T-helper 2 cell treated with Interferon-gamma antibody and Interleukin-4, amounts not matched to agents 100 ng/mL and 5 ng/mL, for 36 hours (primary cell): Measurements from ENCODE around the gene TRIM14. TPM values are rescaled to one million over a fixed set of nuclear protein-coding genes. Genes with fewer than 3 reads are reported as not detected.

Experiments used
- intact Hi-C: fragments of 100-400 bp; cut with micrococcal nuclease; formaldehyde crosslinking; loops from one replicate; pipeline ENCODE4 v1.15.1; 2023
- total RNA-seq: library from RNA; stranded (reverse); gene quantifications from 2 replicates; pipeline ENCODE4 v1.2.3, GENCODE V29; 2022

Gene TRIM14
- total RNA-seq, result 87.0 and 88.5 TPM in 2 replicates

GRCh38 chr9:98118640-98119601 is at the start of gene TRIM14:
TRIM14 (minus strand) TSS chr9:98119222; CDS start chr9:98119188, 34 bp downstream.
- intact Hi-C loops, result loop anchor here (1.0 to 5.0 kb wide), 8 partner anchors 11 to 196 kb away; partner anchors contain the start of genes CORO2A, HEMGN, TBC1D2 and TRMO

- intact Hi-C loops, result no loop called here
Measured at GRCh38 chr9:98168153-98168780, 49.2 kb upstream of the TRIM14 start.

DNA sequence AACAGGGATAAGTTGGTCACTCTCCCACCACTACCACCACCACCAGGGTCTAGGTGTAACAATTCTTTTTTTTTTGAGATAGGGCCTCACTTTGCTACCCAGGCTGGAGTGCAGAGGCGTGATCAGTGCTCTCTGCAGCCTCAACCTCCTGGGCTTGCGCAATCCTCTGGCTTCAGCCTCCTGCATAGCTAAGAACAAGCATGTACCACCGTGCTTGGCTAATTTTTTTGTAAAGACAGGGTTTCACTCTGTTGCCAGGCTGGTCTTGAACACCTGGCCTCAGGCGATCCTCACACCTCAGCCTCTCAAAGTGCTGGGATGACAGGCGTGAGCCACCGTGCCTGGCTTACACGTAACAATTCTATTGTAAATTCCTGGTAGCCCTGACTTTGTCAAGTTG is 45.9 kb upstream of the TRIM14 start:
- intact Hi-C loops, result no loop called here

DNA sequence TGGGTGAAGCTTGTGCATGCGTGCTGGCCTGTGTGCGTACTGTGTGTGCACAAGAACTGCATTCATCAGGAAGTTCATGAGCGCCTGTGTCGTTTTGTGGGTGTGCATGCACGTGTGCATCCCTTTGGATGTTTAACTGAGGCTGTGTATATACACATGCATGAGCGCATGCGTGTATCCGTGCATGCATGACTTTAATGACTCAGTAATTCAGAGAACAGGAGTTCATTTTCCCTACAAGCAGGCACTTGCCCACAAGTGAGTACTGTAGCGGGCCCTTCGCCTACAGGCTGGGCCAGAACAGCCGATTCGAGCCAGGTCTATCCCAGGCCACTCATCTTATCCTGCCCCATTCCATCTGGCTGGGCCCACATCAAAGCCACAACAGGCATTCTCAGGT is 43.6 kb upstream of the TRIM14 start:
- intact Hi-C loops, result no loop called here

- intact Hi-C loops, result no loop called here
Measured at GRCh38 chr9:98161851-98162250, 42.8 kb upstream of the TRIM14 start.

GRCh38 chr9:98159790-98160189 is 40.8 kb upstream of the TRIM14 start:
- intact Hi-C loops, result no loop called here

- intact Hi-C loops, result no loop called here
Measured at GRCh38 chr9:98159301-98159700, 40.3 kb upstream of the TRIM14 start.

DNA sequence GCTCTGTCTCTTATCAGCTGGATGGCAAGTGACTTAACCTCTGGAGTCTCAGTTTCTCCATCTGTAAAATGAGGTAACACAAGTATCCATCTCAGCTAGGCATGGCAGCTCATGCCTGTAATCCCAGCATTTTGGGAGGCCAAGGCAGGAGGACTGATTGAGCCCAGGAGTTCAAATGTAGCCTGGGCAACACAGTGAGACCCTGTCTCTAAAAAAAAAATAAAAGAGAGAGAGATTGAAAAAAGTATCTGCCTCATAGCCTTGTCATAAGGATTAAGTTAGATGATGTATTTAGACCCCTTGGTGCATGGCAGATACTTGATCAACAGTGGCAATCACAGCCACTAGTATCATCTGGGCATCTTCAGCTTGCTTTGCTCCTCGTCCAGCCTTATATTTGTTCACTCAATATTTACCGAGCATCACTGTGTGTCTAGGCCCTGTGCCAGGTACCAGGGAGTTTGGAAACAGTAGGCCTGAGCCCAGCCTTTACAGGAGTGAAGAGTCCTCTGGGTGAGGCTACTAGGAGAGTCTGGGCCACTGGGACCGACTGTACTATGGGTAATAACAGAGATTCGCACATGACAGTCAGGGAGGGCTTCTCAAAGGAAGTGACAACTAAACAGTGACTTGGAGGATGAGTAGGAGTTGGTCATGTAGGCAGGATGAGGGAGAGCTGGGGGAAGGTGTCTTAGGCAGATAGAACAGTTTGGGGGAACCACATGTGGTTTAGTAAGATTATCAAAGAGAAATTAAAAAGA is 39.2 kb upstream of the TRIM14 start:
- intact Hi-C loops, result no loop called here

GRCh38 chr9:98157372-98157771 is 38.4 kb upstream of the TRIM14 start:
- intact Hi-C loops, result no loop called here

DNA sequence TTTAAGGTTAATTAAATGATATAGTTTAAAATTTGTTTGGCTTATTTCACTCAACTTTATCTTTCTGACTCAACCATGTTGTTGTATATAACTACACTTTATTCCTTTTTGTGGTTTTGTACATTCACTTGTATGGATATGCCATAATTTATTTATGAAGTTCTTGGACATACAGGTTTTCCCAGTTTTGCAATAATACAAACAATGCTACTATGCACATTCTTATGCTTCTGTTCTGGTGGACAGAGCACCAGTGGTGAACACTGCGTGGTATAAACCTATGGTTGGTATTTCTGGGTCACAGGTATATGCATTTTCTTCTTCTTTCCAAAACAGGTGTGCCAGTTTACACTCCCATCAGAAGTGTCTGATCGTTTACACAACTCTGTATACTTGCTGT is 35.7 kb upstream of the TRIM14 start:
- intact Hi-C loops, result no loop called here

DNA sequence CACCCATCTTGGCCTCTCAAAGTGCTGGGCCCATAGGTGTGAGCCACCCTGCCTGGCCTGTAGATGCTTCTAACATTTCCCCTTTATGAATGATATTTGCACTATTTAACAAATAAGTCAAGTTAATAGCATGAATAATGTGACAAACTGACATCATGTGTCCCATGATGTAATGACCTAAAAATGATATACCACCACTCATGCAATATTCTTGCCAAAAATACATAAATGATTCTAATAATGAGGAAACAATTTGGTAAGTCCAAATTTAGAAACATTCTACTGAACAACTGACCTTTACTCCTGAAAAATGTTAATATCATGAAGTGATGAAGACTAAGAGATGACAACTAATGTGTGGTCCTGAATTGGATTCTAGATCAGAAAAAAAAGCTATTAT is 33.5 kb upstream of the TRIM14 start:
- intact Hi-C loops, result no loop called here

DNA sequence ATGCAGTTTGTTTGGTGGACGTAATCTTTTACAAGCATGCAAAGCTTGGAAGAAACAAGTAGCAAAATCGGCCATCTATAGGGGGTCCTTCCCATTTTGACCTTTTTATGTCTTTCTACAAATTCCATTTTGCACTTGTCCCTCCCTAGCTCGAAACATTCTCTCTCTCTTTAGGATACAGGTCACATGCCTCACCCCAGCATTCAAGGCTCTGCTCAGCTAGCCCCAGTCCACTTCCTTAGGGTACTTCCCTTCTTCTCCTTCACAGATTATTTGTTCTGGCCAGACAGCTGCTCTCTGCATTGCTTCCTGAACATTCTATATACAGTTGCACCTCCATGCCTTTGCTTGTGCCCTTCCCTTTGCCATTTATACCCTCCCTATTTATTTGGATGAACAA is 31.7 kb upstream of the TRIM14 start:
- intact Hi-C loops, result no loop called here

DNA sequence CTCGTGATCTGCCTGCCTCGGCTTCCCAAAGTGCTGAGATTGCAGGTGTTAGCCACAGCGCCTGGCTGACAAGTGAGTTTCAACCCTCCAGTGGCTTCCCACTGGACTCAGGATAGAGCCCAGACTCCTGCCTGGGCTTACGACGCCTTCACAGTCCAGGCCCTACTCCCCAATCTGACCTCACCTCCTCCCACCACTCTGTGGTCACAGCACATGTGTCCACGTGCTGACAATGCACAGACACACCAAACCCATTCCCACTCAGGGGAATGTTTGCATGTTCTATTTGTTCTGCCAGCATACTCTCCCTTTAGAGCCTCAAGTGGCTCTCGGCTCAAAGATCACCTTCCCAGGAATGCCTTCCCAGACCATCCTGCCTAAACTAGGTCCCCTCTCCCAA is 31.1 kb upstream of the TRIM14 start:
- intact Hi-C loops, result no loop called here

DNA sequence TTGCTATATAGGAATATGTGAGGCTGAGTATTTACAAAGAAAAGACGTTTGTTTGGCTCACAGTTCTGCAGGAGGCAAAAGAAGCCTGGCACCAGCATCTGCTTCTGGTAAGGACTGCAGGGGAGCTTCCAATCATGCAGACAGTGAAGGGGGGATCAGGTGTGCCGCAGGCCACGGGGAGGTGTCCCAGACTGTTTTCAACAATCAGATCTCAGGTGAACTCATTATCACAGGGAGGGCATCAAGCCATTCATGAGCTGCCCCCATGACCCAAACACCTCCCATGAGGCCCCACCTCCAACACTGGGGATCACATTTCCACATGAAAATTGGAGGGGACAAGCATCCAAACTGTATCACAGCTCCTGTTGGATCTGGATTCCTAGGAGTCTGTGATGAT is 30.4 kb upstream of the TRIM14 start:
- intact Hi-C loops, result no loop called here

DNA sequence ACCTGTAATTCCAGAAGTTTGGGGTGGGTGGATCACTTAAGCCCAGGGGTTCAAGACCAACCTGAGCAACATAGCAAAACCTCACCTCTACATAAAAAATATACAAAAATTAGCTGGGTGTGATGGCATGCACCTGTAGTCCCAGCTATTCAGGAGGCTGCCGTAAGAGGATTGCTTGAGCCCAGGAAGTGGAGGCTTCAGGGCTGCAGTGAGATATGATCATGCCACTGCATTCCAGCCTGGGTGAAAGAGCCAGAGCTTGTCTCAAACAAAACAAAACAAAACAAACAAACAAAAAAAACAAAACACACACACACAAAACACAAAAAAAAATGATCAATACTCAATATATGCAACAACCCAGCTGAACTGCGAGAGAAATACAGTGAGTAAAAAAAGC is 29.5 kb upstream of the TRIM14 start:
- intact Hi-C loops, result no loop called here

- intact Hi-C loops, result no loop called here
Measured at GRCh38 chr9:98147582-98147981, 28.6 kb upstream of the TRIM14 start.

DNA sequence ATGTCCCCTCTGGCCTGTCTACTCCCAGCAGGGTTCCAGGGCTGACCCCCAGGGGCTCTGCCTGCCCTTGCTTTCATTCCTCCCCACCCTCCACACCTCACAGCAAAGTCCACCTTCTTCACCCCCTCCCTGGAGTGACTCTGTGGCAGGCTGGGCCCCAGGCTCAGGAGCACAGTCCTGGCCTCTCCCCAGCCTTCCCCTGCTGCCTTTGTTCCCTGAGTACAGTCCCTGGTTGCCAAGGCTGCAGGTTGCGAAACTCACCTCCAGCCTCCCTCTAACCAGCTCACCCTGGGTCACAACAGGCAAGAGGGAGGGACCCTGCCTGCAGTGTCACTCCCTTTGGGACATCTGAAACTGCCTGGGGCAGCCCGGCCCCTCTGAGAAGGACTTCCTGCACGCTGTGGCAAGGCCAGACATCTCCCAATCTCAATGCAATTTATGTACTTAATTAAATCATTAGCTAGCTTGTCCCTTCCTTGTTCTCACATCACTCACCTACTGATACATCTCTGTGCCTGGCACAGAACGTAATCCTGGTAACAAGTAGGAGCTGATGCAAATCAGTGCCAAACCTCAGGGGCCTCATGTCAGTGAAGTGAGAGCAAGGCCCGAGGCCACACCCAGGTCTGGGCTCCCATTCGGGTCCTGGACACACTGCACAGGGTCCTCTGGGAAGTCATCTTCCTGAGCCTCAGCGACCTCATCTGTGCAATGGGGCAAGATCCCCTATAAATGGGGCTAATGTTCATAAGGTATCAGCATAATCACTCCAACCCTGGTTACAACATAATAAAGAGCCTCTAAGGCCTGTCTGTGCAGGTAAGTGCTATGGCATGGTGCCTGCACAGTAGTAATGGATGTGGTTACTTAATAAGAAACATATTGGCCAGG is 27.3 kb upstream of the TRIM14 start:
- intact Hi-C loops, result no loop called here

DNA sequence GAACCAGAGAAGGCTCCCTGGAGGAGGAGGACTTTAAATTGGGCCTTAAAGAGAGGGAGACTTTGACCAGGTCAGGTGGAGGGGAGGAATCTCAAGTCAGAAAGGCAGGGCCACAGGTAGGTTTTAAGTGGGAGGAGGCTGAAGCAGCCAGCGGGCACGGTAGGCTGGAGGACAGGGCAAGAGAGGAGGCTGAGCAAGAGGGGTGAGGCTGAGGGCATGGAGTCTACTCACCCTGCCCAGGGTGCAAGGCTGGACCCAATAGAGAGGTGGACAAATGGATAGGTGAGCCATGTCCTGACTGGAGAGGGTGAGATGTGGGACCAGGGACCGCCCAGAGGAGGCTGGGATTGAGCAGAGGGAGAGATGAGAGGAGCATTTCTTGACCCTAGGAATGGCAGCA is 25.6 kb upstream of the TRIM14 start:
- intact Hi-C loops, result no loop called here

DNA sequence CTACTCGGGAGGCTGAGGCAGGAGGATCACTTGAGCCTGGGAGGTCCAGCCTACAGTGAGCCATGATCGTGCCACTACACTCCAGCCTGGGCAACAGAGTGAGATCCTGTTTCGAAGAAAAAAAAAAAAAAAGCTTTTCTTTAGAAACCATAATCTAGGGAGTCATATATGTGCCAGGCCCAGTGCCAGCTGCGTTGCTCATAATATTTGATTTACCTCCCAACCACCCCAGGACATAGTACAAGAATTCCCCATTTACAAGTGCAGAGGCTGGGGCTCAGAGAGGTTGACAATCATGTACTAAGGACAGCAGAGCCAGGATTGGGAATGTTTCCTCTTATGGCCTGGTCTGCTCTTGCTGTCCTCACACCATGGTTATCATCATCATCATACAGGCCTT is 25.1 kb upstream of the TRIM14 start:
- intact Hi-C loops, result no loop called here

GRCh38 chr9:98142925-98143481 is 24.0 kb upstream of the TRIM14 start:
- intact Hi-C loops, result no loop called here
